PFSK-1 (cell line): ENCODE data around the gene GPR55.

ENCODE experiments used
- FOXP2 ChIP-seq: optimal IDR thresholded peaks from 2 replicates; pipeline ENCODE3; 2011; ENCODE audit warnings: borderline replicate concordance, control low read depth, inconsistent platforms; ENCODE audit not compliant: insufficient read depth; ENCODE audit errors: extremely low read length, extremely low read depth
- POLR2AphosphoS5 ChIP-seq: IDR thresholded peaks from 2 replicates; pipeline ENCODE4 v1.6.1; 2012; ENCODE audit warnings: low read depth, mild to moderate bottlenecking, control low read depth, low read length, moderate library complexity
- SIN3A ChIP-seq: IDR thresholded peaks from 2 replicates; pipeline ENCODE4 v1.6.1; 2012; ENCODE audit warnings: mild to moderate bottlenecking, low read length, moderate library complexity, borderline replicate concordance; ENCODE audit not compliant: insufficient read depth
- TAF1 ChIP-seq: IDR thresholded peaks from 2 replicates; pipeline ENCODE4 v1.6.1; 2012; ENCODE audit warnings: low read length, control low read depth, borderline replicate concordance; ENCODE audit not compliant: insufficient read depth
- TF ChIP-seq, protein P1 (sequence below), 2 experiments: IDR thresholded peaks; 2 replicates each; pipeline versions ENCODE4 v1.6.1 to v1.8.0; 2011 to 2012; ENCODE audit warnings: low read depth in 2 of 2, low read length in 2 of 2, control low read depth in 1 of 2, inconsistent platforms in 1 of 2, mild to moderate bottlenecking in 1 of 2, moderate library complexity in 1 of 2; ENCODE audit not compliant: insufficient read depth in 1 of 2

Gene GPR55

DNA sequence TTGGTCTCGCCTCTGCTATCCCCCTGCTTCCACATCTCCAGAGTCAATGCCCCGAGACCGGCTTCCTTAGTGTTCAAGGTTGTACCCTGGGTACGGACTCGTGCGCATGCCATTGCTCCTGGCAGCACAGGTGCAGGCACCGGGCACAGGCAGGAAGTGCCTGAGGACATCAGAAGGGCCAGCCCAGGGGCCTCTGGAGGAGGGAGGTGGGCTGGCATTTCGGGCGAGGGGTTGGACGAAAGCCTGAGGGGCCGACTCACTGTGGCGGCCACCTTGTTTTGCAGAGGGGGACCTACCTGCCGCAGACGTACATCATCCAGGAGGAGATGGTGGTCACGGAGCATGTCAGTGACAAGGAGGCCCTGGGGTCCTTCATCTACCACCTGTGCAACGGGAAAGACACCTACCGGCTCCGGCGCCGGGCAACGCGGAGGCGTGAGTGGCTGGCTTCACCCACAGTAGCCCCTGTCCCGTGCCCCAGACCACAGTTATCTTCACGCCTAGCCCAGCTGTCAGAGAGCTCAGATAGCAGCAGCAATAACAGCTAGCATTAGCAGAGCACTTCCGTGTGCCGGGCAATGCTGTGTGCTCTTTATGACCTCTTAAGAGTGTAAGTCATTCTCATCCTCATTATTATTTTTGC lies 47.8 kb downstream of the GPR55 start:
- TF ChIP-seq POLR2AphosphoS5, result no peak
- TF ChIP-seq SIN3A, result no peak
- no peak for TF ChIP-seq FOXP2
- TF ChIP-seq TAF1, result no peak
- TF ChIP-seq, protein P1, sequence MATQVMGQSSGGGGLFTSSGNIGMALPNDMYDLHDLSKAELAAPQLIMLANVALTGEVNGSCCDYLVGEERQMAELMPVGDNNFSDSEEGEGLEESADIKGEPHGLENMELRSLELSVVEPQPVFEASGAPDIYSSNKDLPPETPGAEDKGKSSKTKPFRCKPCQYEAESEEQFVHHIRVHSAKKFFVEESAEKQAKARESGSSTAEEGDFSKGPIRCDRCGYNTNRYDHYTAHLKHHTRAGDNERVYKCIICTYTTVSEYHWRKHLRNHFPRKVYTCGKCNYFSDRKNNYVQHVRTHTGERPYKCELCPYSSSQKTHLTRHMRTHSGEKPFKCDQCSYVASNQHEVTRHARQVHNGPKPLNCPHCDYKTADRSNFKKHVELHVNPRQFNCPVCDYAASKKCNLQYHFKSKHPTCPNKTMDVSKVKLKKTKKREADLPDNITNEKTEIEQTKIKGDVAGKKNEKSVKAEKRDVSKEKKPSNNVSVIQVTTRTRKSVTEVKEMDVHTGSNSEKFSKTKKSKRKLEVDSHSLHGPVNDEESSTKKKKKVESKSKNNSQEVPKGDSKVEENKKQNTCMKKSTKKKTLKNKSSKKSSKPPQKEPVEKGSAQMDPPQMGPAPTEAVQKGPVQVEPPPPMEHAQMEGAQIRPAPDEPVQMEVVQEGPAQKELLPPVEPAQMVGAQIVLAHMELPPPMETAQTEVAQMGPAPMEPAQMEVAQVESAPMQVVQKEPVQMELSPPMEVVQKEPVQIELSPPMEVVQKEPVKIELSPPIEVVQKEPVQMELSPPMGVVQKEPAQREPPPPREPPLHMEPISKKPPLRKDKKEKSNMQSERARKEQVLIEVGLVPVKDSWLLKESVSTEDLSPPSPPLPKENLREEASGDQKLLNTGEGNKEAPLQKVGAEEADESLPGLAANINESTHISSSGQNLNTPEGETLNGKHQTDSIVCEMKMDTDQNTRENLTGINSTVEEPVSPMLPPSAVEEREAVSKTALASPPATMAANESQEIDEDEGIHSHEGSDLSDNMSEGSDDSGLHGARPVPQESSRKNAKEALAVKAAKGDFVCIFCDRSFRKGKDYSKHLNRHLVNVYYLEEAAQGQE (IDR thresholded peaks at IDR 0.05; ENCODE audit: insufficient read depth in 1 of 2, low read depth in 2 of 2, low read length in 2 of 2), result no peak

DNA sequence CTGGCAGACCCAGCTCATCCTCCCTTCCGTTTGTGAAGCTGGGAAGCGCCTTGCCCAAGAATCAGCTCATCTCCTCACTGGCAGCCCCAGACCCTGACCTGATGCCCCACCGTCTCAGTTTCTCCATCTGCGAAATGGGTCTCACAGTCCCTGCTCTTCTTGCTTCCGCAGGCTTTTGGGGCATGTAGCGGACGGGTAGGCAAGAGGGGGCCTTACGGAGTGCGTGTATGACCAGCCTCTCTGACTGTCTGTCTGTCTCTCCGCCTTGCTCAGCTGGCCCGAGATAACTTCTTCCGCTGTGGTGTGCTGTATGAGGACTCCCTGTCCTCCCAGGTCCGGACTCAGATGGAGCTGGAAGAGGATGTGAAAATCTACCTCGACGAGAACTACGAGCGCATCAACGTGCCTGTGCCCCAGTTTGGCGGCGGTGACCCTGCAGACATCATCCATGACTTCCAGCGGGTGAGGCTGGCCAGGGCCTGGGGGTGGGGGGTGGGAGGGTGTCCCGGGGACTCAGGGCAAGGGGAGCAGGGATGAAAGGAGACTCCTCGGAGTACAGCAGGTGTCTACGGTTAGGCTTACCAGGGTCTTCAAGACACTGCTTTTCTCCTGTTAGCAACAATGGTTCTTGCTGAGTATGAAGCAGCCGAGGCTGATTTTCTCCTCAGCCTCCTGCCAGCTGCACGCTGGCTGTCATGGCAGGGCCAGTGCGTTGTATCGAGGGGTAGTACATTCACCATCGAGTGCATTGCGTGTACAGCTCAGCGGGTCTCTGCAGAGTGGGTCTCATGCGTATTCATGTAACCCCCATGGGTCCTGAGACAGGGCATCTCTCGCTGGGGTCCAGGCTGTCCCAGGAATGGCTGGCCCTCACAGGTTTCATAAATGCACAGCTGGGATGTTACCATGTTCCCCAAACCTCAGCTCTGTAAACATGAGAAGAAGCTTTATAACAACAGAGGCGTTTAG lies 49.4 kb downstream of the GPR55 start:
- TF ChIP-seq FOXP2 (no peak), SIN3A (no peak), TAF1 (no peak), POLR2AphosphoS5 (no peak)
- TF ChIP-seq, protein P1 (IDR thresholded peaks at IDR 0.05; ENCODE audit: insufficient read depth in 1 of 2, low read depth in 2 of 2, low read length in 2 of 2), result no peak

DNA sequence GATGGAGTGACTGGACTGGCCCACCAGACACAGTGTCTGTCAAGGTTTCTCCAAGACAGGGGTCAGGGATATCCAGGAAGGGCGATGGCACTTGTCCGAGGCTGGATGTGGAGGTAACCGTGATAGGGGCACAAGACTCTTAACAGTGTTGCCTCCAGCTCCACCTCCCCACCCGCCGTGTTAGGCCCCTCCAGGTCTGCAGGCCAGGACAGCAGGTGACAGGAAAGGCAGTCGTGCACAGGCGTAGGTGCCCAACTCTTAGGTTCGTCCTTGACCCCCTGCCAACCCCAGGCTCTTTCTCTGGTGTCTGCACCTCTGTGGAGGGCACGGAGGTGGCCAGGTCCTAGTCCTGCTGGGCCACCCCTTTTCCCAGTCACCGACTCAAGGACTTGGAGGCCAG lies 50.2 kb downstream of the GPR55 start:
- TF ChIP-seq POLR2AphosphoS5, result no peak
- no peak for TF ChIP-seq TAF1
- TF ChIP-seq SIN3A, result no peak
- no peak for TF ChIP-seq FOXP2
- TF ChIP-seq, protein P1 (IDR thresholded peaks at IDR 0.05; ENCODE audit: insufficient read depth in 1 of 2, low read depth in 2 of 2, low read length in 2 of 2), result no peak

DNA sequence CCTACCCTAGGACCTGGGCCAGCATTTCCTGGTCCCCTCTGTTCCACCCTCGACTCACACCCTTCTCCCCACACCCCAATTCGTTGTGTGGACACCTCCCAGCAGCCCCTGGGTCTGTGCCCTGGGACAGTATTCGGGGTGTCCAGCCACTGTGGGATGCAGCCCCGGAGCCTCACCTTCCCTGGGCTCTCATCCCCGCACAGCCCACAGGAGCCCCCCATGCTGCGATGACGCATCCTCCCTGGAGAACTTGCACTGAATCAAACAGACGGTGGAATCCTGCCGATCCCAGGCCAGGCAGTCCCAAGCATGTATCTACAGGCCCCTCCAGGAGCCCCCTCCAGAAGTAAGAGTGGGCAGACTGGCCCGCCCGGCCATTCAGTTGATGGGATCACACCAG lies 50.6 kb downstream of the GPR55 start:
- TF ChIP-seq, protein P1 (IDR thresholded peaks at IDR 0.05; ENCODE audit: insufficient read depth in 1 of 2, low read depth in 2 of 2, low read length in 2 of 2), result no peak
- TF ChIP-seq FOXP2 (no peak), TAF1 (no peak), POLR2AphosphoS5 (no peak), SIN3A (no peak)
